ENCODE measurements around the gene HBS1L.
"Not testable (repeated sequence)": the region's sequence is repeated elsewhere in the genome, so short reads cannot be mapped to it uniquely, and the experiment has no call there.

HBS1L gene

DNA sequence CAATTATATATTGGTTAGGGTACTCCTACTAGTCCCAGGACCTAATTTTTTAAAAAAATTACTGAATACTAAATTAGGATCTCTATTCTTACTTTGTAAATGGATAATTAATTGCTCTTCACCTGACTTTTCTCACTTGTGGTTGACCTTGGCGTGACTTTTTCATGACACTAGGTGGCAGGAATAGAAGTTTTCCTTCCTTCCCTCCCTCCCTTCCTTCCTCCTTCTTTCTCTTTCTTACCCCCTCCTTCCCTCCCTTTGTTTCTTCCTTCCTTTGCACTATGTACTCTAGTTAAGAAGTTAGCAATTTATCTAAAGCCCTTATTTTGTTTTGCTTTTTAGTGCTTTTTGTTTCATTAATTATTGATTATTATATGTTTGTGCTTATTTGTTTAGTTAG is 20.4 kb upstream of the HBS1L start:
- DNase-seq (ENCODE audit: low read depth in 2 of 3, low spot score in 2 of 3) = no peak

- DNase-seq (ENCODE audit: low read depth in 2 of 3, low spot score in 2 of 3) = no peak
Measured at GRCh38 chr6:135073756-135074393, 19.3 kb upstream of the HBS1L start.

- no peak for DNase-seq (ENCODE audit: low read depth in 2 of 3, low spot score in 2 of 3)
Measured at GRCh38 chr6:135073217-135073616, 18.6 kb upstream of the HBS1L start.

- DNase-seq (ENCODE audit: low read depth in 2 of 3, low spot score in 2 of 3) = no peak
Measured at GRCh38 chr6:135072753-135073152, 18.1 kb upstream of the HBS1L start.

GRCh38 chr6:135071541-135071940 is 16.9 kb upstream of the HBS1L start:
- no peak for DNase-seq (ENCODE audit: low read depth in 2 of 3, low spot score in 2 of 3)

- DNase-seq (ENCODE audit: low read depth in 2 of 3, low spot score in 2 of 3) = no peak
Measured at GRCh38 chr6:135067911-135068310, 13.3 kb upstream of the HBS1L start.

- no peak for DNase-seq (ENCODE audit: low read depth in 2 of 3, low spot score in 2 of 3)
Measured at GRCh38 chr6:135066806-135067205, 12.2 kb upstream of the HBS1L start.

GRCh38 chr6:135066397-135066796 is 11.8 kb upstream of the HBS1L start:
- no peak for DNase-seq (ENCODE audit: low read depth in 2 of 3, low spot score in 2 of 3)

DNA sequence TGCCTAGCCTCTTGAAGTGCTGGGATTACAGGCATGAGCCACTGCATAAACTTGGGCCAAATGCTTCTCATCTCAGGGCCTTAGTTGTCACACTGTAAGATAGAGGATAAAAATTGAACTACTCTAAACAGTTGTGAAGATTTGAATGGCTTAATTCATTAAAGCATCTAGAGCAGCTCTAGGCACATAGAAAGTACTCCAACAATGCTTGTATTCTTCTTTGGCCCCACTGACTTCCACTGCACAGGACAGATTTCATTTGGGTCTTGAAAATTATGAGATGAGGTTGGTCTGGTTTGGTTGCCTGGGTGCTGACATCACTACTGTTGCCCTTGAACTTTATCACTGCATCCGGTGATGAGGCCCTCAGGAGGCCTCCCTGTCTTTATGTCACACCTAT is 10.0 kb upstream of the HBS1L start:
- no peak for DNase-seq (ENCODE audit: low read depth in 2 of 3, low spot score in 2 of 3)

GRCh38 chr6:135063926-135064325 is 9.3 kb upstream of the HBS1L start:
- no peak for DNase-seq (ENCODE audit: low read depth in 2 of 3, low spot score in 2 of 3)

DNA sequence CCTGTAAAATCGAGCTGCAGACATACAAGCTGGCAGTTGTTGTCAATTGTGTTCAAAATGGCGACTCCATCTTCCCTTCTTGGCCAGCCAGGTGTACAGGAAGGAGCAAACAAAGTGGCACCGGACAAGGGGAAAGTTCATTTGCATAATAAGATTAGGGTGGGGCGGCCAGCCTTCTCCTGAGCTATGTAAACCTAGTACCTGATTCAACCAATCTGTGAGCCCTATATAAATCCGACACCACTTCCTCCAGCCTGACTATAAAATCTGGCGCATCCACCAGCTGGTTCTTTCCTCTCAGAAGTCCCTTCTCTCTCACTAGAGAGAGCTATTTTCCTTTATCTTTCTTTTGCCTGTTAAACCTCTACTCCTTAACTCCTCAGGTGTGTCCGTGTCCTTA is 8.1 kb upstream of the HBS1L start:
- no peak for DNase-seq (ENCODE audit: low read depth in 2 of 3, low spot score in 2 of 3)

DNA sequence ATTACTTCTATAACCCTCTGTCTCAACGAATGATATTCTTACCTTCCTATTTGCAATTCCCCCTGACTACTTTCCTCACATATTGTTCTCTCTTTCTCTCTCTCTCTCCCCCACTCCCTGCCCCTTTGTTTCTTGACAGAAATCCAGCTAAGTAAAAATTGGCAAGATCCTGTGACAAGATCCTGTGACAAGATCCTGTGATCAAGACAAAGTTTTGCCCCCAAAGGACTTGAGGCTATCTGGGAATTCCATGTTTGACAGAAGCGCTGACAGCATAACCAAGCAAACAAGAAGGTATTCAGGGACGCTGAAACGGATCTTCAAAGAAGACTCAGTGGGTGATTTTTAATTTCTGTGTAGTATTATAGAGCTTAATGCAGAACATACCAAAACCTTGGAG is 5.5 kb upstream of the HBS1L start:
- no peak for DNase-seq (ENCODE audit: low read depth in 2 of 3, low spot score in 2 of 3)

DNA sequence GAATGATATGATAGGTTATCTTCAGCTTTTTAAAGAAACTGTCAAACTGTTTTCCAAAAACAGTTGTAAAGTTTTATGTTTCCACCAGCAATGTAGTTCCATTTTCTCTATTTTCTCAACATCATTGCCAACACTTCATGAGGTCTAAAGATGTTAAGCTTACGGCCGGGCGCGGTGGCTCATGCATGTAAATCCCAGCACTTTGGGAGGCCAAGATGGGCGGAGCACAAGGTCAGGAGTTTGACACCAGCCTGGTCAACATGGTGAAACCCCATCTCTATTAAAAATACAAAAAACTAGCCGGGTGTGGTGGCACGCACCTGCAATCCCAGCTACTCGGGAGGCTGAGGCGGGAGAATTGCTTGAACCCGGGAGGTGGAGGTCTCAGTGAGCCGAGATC is 3.7 kb upstream of the HBS1L start:
- DNase-seq (ENCODE audit: low read depth in 2 of 3, low spot score in 2 of 3) = not testable (repeated sequence)

- no peak for DNase-seq (ENCODE audit: low read depth in 2 of 3, low spot score in 2 of 3)
Measured at GRCh38 chr6:135056632-135057031, 2.0 kb upstream of the HBS1L start.

GRCh38 chr6:135054226-135054568 is 425 bp downstream of the HBS1L start:
- no peak for DNase-seq (ENCODE audit: low read depth in 2 of 3, low spot score in 2 of 3)

DNA sequence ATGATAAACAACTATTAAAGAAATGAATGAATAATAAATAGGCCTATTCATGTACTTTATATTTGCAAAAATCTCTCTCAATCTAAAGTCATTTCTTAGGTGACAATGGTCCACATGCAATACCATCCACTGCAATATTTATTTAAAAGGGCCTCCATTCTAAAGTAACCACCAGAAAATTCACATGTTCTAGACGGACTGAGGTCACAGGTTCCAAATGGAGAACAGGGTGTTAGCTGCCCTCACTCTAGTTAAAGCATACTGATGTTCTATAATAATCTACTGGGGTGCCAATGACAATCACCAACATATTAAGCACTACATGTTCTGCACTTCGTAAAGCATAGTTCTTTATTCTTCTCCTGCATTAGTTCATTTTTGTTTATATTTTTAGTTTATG is 1.2 kb downstream of the HBS1L start:
- DNase-seq (ENCODE audit: low read depth in 2 of 3, low spot score in 2 of 3) = no peak

GRCh38 chr6:135052939-135053338 is 1.7 kb downstream of the HBS1L start:
- DNase-seq (ENCODE audit: low read depth in 2 of 3, low spot score in 2 of 3) = no peak

- no peak for DNase-seq (ENCODE audit: low read depth in 2 of 3, low spot score in 2 of 3)
Measured at GRCh38 chr6:135048915-135049314, 5.7 kb downstream of the HBS1L start.

GRCh38 chr6:135047336-135047735 is 7.3 kb downstream of the HBS1L start:
- no peak for DNase-seq (ENCODE audit: low read depth in 2 of 3, low spot score in 2 of 3)

GRCh38 chr6:135046912-135047311 is 7.7 kb downstream of the HBS1L start:
- DNase-seq (ENCODE audit: low read depth in 2 of 3, low spot score in 2 of 3) = no peak

- no peak for DNase-seq (ENCODE audit: low read depth in 2 of 3, low spot score in 2 of 3)
Measured at GRCh38 chr6:135044639-135045038, 10.0 kb downstream of the HBS1L start.

DNA sequence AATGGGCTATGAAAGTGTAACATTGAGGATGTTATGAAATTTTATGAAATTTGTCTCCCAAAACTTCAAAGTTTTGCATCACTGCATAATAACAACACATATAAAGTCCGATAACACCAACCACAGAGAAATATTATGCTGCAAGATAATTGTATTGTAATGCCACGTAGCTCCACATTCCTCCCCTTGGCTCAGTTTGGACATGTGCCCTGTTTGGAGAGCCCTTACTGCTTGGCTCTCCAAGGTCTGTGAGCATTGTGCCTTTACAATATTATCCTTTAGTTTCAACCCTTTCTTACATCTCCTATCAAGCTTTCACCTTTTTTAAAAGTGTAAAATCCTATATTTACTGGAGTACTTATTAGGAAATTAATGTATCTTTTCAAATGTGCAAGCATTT is 10.8 kb downstream of the HBS1L start:
- no peak for DNase-seq (ENCODE audit: low read depth in 2 of 3, low spot score in 2 of 3)

GRCh38 chr6:135043364-135043763 is 11.3 kb downstream of the HBS1L start:
- DNase-seq (ENCODE audit: low read depth in 2 of 3, low spot score in 2 of 3) = no peak

- DNase-seq (ENCODE audit: low read depth in 2 of 3, low spot score in 2 of 3) = no peak
Measured at GRCh38 chr6:135038335-135038734, 16.3 kb downstream of the HBS1L start.
